ENCODE data around the gene AEBP1. TPM values are rescaled to one million over a fixed set of nuclear protein-coding genes. Genes with fewer than 3 reads are reported as not detected.

The AEBP1 gene
- total and polyA plus RNA-seq, 2 experiments from 2014 or later, result 15.1 to 42.0 TPM

DNA sequence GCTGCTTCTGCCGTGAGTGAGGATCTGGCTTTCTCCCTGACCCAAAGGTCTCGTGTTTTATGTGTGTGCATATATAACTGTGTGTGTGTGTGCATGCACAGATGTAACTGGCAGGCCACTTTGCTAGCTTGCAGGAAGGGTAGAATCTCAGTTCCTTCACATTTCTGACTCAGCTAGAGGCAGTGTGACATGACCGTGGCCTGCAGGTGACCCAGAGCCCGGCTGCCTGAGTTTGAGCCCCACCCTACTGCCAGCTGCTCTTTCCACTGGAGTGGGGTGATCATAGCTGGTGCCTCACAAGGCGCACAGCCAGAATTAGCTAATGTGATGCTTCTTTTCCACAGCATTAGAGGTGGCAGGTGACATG is 46.3 kb downstream of the AEBP1 start:
- Histone ChIP-seq H3K27ac (ENCODE audit: low read depth) (no peak overlapping the region), H3K36me3 (ENCODE audit: insufficient read depth) (no peaks in the 10 kb centered on the region), H3K27me3 (ENCODE audit: insufficient read depth) (peaks cover 13% of the 10 kb centered on the region; the same call in 1 of the 2 replicates), H3K79me2 (replicated peaks; ENCODE audit: insufficient read depth) (no peaks in the 10 kb centered on the region), H2AFZ (no peak overlapping the region), H4K20me1 (replicated peaks; ENCODE audit: insufficient read depth) (no peaks in the 10 kb centered on the region), H3K9me2 (ENCODE audit: insufficient read depth) (no peaks in the 10 kb centered on the region), H3K4me2 (no peak overlapping the region), H3K4me1 (ENCODE audit: insufficient read depth) (peaks cover 8% of the 10 kb centered on the region), H3F3A (replicated peaks; ENCODE audit: low read depth) (no peaks in the 10 kb centered on the region), H3K4me3 (no peak overlapping the region)
- TF ChIP-seq CREB1 (CRISPR knock-in tag; IDR thresholded peaks at IDR 0.05; ENCODE audit: low read depth) (no peak), ZNF114 (CRISPR knock-in tag; IDR thresholded peaks at IDR 0.05) (no peak), NANOG (IDR thresholded peaks at IDR 0.05; ENCODE audit: borderline replicate concordance) (no peak), STAT1 (IDR thresholded peaks at IDR 0.05; ENCODE audit: unreplicated experiment) (no peak), POLR2AphosphoS5 (IDR thresholded peaks at IDR 0.05; ENCODE audit: low read depth) (no peak), EZH2phosphoT487 (IDR thresholded peaks at IDR 0.05; ENCODE audit: unreplicated experiment) (no peak), ZNF331 (CRISPR knock-in tag; IDR thresholded peaks at IDR 0.05; ENCODE audit: low read depth) (no peak), EZH2 (IDR thresholded peaks at IDR 0.05; ENCODE audit: low read depth, unreplicated experiment) (no peak)
- TF ChIP-seq, protein P1, sequence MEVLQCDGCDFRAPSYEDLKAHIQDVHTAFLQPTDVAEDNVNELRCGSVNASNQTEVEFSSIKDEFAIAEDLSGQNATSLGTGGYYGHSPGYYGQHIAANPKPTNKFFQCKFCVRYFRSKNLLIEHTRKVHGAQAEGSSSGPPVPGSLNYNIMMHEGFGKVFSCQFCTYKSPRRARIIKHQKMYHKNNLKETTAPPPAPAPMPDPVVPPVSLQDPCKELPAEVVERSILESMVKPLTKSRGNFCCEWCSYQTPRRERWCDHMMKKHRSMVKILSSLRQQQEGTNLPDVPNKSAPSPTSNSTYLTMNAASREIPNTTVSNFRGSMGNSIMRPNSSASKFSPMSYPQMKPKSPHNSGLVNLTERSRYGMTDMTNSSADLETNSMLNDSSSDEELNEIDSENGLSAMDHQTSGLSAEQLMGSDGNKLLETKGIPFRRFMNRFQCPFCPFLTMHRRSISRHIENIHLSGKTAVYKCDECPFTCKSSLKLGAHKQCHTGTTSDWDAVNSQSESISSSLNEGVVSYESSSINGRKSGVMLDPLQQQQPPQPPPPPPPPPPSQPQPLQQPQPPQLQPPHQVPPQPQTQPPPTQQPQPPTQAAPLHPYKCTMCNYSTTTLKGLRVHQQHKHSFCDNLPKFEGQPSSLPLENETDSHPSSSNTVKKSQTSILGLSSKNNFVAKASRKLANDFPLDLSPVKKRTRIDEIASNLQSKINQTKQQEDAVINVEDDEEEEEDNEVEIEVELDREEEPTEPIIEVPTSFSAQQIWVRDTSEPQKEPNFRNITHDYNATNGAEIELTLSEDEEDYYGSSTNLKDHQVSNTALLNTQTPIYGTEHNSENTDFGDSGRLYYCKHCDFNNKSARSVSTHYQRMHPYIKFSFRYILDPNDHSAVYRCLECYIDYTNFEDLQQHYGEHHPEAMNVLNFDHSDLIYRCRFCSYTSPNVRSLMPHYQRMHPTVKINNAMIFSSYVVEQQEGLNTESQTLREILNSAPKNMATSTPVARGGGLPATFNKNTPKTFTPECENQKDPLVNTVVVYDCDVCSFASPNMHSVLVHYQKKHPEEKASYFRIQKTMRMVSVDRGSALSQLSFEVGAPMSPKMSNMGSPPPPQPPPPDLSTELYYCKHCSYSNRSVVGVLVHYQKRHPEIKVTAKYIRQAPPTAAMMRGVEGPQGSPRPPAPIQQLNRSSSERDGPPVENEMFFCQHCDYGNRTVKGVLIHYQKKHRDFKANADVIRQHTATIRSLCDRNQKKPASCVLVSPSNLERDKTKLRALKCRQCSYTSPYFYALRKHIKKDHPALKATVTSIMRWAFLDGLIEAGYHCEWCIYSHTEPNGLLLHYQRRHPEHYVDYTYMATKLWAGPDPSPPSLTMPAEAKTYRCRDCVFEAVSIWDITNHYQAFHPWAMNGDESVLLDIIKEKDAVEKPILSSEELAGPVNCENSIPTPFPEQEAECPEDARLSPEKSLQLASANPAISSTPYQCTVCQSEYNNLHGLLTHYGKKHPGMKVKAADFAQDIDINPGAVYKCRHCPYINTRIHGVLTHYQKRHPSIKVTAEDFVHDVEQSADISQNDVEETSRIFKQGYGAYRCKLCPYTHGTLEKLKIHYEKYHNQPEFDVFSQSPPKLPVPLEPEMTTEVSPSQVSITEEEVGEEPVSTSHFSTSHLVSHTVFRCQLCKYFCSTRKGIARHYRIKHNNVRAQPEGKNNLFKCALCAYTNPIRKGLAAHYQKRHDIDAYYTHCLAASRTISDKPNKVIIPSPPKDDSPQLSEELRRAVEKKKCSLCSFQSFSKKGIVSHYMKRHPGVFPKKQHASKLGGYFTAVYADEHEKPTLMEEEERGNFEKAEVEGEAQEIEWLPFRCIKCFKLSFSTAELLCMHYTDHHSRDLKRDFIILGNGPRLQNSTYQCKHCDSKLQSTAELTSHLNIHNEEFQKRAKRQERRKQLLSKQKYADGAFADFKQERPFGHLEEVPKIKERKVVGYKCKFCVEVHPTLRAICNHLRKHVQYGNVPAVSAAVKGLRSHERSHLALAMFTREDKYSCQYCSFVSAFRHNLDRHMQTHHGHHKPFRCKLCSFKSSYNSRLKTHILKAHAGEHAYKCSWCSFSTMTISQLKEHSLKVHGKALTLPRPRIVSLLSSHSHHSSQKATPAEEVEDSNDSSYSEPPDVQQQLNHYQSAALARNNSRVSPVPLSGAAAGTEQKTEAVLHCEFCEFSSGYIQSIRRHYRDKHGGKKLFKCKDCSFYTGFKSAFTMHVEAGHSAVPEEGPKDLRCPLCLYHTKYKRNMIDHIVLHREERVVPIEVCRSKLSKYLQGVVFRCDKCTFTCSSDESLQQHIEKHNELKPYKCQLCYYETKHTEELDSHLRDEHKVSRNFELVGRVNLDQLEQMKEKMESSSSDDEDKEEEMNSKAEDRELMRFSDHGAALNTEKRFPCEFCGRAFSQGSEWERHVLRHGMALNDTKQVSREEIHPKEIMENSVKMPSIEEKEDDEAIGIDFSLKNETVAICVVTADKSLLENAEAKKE (CRISPR knock-in tag; IDR thresholded peaks at IDR 0.05), result no peak
- TF ChIP-seq, protein P2, sequence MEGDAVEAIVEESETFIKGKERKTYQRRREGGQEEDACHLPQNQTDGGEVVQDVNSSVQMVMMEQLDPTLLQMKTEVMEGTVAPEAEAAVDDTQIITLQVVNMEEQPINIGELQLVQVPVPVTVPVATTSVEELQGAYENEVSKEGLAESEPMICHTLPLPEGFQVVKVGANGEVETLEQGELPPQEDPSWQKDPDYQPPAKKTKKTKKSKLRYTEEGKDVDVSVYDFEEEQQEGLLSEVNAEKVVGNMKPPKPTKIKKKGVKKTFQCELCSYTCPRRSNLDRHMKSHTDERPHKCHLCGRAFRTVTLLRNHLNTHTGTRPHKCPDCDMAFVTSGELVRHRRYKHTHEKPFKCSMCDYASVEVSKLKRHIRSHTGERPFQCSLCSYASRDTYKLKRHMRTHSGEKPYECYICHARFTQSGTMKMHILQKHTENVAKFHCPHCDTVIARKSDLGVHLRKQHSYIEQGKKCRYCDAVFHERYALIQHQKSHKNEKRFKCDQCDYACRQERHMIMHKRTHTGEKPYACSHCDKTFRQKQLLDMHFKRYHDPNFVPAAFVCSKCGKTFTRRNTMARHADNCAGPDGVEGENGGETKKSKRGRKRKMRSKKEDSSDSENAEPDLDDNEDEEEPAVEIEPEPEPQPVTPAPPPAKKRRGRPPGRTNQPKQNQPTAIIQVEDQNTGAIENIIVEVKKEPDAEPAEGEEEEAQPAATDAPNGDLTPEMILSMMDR (conservative IDR thresholded peaks at IDR 0.05; ENCODE audit: low read depth in 2 of 2), result no peak
- TF ChIP-seq, protein P3, sequence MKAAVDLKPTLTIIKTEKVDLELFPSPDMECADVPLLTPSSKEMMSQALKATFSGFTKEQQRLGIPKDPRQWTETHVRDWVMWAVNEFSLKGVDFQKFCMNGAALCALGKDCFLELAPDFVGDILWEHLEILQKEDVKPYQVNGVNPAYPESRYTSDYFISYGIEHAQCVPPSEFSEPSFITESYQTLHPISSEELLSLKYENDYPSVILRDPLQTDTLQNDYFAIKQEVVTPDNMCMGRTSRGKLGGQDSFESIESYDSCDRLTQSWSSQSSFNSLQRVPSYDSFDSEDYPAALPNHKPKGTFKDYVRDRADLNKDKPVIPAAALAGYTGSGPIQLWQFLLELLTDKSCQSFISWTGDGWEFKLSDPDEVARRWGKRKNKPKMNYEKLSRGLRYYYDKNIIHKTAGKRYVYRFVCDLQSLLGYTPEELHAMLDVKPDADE (IDR thresholded peaks at IDR 0.05), result no peak
- Mint-ChIP-seq H3K27me3 (ENCODE audit: insufficient read depth, low read depth, poor library complexity) (peaks cover 19% of the 10 kb centered on the region), H3K27ac (no peak overlapping the region), H3K36me3 (ENCODE audit: low read depth) (no peaks in the 10 kb centered on the region), H3K4me3 (no peak overlapping the region), H3K4me1 (peaks cover 18% of the 10 kb centered on the region), H3K9me3 (no peaks in the 10 kb centered on the region)
- ATAC-seq (no peak), DNase-seq (ENCODE audit: low spot score) (no peak)
